Esophagus squamous epithelium (tissue), 4 donors: ENCODE results near the gene SLC12A4.

ENCODE experiments used
- POLR2A ChIP-seq, 4 donors: fragments of 450-650 bp; IDR thresholded peaks; one replicate each; pipeline ENCODE4 v1.6.1; 2017; ENCODE audit warnings: antibody characterized with exemption in 4 of 4, mild to moderate bottlenecking in 4 of 4, moderate library complexity in 3 of 4
- TF ChIP-seq, protein P1 (sequence below), 6 experiments: fragments of 450-650 bp in 4 of 6; fragments of 200-600 bp in 2 of 6; sonication (generic) in 2 of 6; IDR thresholded peaks; one replicate each; pipeline ENCODE4 v1.5.1; 2016 to 2019; ENCODE audit warnings: antibody characterized with exemption in 6 of 6, mild to moderate bottlenecking in 4 of 6, moderate library complexity in 4 of 6

DNA sequence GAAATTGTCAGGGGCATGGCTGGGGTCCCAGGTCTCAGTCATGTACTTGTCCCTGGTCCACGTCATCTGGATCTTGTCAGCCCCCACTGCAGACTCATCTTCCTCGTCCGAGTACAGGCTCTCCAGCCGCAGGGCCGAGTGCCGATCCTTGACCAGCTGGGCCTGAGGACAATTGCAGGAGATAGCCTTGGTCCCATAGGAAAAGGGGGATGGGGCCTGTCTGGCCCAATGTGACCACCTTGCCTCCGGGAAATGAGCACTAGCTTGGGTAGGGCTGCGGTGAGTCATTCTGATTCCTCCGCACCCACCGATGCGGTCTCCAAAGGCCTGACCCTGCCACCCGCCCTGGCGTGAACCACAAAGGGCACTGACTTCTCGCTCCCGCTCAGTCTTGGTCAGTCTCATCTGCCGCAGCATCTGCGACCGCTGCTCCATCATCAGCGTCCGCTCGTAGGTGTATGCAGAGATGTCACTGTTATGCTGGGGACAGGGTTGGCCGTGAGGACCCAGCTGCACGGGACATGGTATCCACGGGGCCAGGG lies 23.0 kb downstream of the SLC12A4 start:
- TF ChIP-seq, protein P1, sequence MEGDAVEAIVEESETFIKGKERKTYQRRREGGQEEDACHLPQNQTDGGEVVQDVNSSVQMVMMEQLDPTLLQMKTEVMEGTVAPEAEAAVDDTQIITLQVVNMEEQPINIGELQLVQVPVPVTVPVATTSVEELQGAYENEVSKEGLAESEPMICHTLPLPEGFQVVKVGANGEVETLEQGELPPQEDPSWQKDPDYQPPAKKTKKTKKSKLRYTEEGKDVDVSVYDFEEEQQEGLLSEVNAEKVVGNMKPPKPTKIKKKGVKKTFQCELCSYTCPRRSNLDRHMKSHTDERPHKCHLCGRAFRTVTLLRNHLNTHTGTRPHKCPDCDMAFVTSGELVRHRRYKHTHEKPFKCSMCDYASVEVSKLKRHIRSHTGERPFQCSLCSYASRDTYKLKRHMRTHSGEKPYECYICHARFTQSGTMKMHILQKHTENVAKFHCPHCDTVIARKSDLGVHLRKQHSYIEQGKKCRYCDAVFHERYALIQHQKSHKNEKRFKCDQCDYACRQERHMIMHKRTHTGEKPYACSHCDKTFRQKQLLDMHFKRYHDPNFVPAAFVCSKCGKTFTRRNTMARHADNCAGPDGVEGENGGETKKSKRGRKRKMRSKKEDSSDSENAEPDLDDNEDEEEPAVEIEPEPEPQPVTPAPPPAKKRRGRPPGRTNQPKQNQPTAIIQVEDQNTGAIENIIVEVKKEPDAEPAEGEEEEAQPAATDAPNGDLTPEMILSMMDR (IDR thresholded peaks at IDR 0.05) = no peak
- no peak for TF ChIP-seq POLR2A (IDR thresholded peaks at IDR 0.05)
